ENCODE data around the gene FTL.

DNA sequence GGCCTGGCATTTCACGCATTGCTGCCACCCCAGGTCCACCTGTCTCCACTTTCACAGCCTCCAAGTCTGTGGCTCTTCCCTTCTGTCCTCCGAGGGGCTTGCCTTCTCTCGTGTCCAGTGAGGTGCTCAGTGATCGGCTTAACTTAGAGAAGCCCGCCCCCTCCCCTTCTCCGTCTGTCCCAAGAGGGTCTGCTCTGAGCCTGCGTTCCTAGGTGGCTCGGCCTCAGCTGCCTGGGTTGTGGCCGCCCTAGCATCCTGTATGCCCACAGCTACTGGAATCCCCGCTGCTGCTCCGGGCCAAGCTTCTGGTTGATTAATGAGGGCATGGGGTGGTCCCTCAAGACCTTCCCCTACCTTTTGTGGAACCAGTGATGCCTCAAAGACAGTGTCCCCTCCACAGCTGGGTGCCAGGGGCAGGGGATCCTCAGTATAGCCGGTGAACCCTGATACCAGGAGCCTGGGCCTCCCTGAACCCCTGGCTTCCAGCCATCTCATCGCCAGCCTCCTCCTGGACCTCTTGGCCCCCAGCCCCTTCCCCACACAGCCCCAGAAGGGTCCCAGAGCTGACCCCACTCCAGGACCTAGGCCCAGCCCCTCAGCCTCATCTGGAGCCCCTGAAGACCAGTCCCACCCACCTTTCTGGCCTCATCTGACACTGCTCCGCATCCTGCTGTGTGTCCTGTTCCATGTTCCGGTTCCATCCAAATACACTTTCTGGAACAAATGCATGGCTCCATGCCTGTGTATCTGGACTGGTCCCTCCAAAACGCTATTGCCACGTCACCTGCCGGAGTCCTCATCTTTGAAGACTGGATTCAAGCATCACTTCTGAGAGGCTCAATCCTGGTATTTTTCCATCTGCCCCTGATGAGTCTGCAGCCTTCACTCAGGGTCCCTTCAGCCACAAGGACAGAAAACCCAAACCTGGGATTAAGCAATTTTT lies 42.3 kb upstream of the FTL start:
- TF ChIP-seq, protein P1, sequence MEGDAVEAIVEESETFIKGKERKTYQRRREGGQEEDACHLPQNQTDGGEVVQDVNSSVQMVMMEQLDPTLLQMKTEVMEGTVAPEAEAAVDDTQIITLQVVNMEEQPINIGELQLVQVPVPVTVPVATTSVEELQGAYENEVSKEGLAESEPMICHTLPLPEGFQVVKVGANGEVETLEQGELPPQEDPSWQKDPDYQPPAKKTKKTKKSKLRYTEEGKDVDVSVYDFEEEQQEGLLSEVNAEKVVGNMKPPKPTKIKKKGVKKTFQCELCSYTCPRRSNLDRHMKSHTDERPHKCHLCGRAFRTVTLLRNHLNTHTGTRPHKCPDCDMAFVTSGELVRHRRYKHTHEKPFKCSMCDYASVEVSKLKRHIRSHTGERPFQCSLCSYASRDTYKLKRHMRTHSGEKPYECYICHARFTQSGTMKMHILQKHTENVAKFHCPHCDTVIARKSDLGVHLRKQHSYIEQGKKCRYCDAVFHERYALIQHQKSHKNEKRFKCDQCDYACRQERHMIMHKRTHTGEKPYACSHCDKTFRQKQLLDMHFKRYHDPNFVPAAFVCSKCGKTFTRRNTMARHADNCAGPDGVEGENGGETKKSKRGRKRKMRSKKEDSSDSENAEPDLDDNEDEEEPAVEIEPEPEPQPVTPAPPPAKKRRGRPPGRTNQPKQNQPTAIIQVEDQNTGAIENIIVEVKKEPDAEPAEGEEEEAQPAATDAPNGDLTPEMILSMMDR (conservative IDR thresholded peaks at IDR 0.05; ENCODE audit: low read depth, low read length), result no peak
- no peak for TF ChIP-seq EZH2 (IDR thresholded peaks at IDR 0.05; ENCODE audit: borderline replicate concordance, low read depth, low read length, poor library complexity, severe bottlenecking)
